GM21528 (cell line): ENCODE measurements around the gene SCARB1.

Source experiments
- ATAC-seq: cut with Tn5 transposase; IDR thresholded peaks from one replicate; pipeline ENCODE4 v1.9.1; 2021; ENCODE audit warnings: mild to moderate bottlenecking, moderate library complexity; ENCODE audit not compliant: unreplicated experiment, low FRiP score

The SCARB1 gene

DNA sequence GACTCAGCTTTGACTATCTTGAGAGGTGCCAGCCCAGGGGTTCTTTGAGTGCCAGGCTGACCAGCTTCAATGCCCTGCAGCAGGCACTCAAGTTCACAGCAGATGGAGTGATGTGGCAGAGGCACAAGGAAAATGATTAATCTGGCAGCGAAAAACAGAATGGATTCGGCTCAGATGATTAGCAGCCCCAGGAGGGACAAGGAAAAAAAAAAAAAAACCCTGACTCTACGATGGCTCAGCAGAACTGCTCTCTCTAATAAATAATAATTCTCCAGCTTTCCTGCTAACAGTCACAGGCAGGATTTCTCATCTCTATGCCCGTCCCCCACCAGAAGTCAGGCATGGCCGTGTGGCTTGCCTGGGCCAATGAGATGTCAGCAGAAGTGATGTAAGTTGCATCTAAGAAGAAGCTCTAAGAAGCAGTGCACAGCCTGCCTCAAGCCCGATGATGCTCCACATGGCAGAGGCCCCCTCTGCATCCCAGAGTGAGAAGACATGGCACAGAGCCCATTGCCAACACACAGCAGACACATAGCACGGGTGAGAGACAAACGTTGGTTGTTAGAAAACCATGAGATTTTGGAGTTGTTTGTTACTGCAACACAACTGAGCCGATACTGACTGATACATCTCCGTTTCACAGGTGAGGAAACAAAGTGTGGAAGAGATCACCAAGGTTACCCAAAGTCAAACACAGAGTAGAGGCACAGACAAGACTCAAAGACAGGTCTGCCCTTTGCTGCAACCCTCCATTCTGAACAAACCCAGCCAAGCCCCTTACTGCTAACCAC is 111.0 kb downstream of the SCARB1 start:
- no peak for ATAC-seq

DNA sequence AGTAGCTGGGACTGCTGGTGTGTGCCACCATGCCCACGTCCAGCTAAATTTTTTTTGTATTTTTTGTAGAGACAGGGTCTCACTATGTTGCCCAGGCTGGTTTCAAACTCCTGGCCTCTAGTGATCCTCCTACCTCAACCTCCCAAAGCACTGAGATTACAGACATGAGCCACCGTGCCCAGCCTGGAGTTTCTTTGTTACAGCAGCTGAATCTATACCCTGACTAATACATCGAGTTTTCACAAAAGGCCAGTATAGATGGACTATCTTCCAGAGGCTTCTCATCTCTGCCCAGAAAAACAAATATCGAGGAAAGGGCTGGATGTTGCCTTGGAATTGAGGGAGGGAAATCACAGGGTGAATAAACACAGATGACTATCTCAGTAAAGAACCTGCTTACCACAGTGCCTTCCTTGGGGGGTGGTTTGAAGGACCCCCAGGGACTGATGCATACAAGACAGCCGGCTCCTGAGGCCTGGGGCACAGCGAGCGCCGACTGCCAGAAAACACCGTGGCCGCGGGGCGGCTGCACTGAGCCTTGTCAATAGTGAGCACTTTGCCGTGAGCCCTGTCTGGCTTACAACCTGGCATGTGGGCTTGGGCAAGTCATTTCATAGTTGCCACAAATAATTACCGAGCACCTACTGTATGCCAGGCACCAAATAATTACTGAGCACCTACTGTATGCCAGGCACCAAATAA is 111.9 kb downstream of the SCARB1 start:
- ATAC-seq: no peak

DNA sequence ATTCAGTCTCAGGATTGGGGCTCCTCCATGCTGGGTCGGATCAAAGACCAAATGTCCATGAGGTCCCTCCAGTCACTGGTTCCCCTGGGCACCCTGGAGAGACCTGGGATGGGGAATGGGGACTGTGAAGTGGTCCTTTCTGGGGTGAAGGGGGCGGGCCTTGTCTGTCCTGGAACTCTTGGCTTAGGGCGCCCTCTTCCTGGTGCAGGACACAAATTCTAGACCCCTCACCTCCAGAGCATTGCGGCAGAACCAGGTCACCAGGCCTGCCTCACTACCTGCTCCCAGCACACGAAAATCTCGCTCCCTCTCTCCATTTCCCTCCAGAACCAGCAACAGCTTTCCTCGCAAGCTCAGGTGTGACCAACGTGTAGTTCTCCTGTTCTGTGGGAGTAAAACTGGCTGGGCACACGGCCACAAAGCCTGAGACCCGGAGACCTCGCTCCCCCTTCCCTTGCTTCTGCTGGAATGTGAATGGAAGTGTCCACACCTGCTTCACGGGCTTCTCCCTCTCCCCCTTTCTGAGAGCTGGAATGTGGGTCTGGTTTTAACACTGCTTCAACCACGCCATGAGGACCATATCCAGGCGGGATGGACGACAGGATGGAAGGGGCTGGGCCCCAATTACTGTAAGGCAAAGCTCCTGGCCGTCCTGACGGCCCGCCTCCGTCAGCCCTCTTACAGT is 112.7 kb downstream of the SCARB1 start:
- no peak for ATAC-seq

DNA sequence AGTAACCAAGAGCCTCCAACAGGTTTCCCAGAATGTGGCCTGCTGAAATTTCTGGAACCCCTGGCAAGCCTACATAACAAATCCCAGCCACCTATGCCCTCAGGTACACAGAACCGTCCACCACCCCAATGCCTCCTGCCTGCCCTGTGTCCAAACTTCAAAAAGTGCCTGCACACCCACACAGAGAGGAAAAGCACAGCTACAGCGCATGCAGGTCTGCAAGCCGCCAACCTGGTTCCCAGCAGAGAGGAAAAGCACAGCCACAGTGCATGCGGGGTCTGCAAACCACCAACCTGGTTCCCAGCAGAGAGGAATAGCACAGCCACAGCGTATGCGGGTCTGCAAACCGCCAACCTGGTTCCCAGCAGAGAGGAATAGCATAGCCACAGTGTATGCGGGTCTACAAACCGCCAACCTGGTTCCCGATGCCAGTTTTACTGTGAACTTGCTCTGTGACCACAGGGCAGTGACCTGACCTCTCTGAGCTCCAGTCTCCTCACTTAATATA is 113.5 kb downstream of the SCARB1 start:
- no peak for ATAC-seq

DNA sequence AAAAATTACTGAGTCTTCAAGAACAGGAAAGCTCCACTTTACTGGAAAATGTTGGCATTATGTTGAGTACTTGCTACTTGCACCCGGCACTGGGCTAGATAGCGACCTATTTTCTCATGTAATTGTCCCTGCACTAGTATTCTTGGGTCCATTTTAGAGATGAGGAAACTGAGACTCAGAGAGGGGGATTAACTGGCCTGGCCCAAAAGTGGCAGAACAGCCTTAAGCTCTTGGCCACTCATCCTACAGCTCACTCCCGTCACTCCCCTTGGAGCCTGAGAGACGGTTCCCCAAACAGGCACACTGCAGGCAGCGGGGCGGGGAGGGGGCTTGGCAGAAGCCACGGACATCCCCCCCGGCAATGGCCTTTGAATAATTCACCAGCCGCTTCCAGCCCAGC is 113.9 kb downstream of the SCARB1 start:
- ATAC-seq: no peak

DNA sequence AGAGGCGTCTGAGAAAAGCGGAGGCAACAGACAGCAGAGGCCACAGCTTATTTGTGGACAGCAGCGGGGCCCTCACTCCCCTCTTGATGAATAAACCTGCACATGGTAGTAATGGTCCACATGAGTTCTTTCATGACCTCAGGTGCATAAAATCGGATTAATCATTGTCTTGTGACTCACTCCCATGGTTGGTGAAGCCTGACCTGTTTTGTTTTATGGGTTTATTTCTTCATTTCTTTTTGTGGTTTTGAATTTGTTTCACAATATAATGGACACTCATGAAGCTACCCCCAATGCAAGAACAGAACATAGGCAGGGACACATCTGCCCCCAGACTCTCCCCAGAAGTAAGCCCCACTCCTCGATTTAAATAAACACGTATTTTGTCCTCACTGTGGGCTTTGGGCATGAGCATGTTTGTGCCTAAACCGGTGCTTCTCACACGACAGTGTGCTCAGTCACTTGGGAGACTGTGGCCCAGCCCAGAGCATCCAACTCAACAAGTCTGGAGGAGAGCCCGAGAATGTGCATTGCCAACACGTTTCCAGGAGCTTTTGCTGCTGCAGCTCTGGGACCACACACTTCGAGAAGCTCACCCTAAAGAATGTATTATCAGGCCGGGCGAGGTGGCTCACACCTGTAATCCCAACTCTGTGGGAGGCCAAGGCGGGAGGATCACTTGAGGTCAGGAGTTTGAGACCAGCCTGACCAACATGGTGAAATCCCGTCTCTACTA is 116.1 kb downstream of the SCARB1 start:
- no peak for ATAC-seq

DNA sequence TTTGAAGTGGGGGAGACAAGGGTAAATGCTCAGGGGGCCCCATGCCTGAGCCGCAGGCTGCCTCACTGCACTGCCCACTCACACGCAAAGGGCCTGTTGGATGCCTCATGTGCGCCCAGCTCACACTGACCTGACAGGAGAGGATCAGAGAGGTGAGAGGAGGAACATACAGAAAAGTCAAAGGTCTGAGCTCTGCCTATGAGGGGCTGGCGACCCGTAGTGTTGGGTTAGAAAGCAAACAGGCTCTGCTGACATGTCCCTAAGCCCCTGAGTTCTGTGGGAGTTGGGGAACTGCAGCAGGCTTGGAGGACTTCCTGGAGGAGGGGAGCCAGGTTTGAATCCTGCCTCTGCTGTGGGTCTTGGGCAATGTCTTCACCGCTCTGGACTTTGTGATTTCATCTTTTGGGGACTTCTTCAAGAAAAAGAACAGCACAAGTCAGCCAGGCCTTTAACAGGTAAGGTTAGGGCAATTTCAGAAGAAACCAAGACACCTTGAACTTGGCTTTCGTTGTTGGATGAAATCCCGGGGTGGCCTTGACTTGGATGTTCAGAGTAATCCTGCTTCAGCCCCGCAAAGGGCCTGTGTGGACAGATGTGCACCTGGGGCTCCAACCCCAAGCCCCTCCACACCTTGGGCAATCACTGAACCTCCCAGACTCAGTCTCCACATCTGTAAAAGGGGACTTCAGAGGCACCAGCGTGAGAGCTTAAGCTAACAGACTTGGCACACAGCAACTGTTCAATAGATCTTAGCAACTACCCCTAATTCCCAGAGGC is 116.8 kb downstream of the SCARB1 start:
- ATAC-seq: no peak

DNA sequence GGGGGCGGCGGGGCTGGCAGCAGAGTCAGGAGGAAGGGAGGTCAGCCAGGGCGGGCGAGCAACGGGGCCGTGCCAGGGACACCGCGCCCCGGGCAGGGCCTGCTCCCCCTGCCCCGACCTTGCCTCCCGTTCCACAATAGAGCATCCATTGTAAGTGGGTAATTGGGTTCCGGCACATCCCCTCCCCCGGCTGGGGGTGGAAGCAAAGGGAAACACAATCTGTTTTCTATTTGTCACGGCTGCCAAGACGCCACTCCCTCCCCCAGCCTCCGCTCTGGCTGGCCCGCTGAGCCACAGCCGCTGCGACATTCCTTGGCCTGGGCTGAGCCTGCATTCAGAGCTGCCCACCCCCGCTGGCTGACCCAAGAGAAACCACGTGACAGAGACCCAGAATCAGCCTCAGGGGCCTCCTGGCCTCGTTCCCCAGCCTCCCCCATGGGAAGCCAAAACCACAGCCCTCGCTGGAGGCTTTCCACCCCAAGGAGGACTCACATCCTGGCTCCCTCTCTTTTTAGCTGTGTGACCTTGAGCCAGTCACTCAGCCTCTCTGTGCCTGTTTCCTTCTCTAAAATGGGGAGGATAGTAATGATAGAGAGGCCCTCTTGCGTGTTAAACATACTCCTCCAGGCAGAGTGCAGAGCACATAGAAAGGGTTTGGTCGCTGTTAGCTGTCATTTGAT is 117.6 kb downstream of the SCARB1 start:
- no peak for ATAC-seq

DNA sequence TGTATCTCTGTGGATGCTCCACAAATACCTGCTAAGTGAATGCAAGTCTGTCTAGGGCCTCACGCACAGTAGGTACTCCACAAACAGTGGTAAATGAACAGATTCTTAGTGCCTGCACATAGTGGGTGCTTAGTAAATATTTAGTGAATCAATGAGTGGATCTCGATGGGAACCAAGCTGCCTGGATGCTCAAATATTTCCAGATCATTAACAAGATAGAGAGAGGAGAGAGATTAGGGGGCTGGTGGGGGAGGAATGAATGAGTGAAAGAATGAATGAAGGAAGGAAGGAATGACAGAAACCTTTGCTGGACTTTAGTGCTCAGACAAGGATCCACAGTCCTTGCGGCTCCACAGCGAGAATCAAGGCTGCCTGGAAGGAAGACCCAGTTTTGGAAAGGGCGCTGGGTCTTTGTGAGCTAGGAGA is 118.2 kb downstream of the SCARB1 start:
- no peak for ATAC-seq

DNA sequence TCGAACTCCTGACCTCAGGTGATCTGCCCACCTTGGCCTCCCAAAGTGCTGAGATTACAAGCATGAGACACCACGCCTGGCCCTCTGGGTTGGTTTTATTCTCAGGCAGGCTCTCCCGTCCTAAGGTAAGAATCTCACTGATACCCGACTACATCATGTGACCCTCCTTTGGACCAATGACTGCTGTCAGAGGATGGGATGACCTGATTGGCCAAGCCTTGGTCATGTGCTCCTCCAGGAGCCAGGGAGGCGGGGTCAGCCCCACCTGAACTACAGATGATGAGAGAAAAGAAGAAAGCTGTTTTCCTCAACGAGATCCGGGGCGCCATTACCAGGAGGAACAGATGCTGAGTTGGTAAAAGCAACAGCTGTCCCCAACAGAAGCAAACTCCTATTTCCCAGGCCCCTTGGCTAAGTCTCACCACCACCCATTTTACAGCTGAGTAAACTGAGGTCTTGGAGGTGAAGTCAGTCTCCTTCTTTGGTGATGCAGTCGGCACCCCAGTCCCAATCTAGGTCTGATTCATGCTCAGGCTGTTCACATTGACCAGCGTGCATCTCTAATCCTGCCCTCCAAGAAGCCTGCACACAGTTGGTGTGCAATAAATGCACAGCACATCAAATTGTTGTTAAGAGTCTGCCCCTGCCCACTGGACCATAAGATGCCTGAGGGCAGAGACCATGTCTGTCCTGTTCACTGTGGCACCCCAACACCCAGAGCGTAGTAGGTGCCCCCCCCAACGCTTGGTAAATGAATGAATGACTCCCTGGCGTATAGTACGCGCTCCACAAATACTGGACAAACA is 118.8 kb downstream of the SCARB1 start:
- no peak for ATAC-seq

DNA sequence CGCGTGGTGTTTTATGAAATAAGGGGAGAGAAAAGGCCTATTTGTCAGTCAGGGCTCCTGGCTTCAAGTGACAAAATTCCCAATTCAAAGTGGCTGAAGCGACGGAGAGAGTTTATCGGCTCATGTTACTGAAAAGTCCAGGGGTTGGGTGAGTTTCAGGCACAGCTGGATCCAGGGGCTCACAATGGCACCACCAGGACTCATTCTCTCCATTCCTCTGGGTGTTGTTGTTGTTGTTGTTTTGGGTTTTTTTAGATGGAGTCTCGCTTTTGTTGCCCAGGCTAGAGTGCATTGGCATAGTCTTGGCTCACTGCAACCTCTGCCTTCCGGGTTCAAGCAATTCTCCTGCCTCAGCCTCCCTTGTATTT is 119.4 kb downstream of the SCARB1 start:
- no peak for ATAC-seq

DNA sequence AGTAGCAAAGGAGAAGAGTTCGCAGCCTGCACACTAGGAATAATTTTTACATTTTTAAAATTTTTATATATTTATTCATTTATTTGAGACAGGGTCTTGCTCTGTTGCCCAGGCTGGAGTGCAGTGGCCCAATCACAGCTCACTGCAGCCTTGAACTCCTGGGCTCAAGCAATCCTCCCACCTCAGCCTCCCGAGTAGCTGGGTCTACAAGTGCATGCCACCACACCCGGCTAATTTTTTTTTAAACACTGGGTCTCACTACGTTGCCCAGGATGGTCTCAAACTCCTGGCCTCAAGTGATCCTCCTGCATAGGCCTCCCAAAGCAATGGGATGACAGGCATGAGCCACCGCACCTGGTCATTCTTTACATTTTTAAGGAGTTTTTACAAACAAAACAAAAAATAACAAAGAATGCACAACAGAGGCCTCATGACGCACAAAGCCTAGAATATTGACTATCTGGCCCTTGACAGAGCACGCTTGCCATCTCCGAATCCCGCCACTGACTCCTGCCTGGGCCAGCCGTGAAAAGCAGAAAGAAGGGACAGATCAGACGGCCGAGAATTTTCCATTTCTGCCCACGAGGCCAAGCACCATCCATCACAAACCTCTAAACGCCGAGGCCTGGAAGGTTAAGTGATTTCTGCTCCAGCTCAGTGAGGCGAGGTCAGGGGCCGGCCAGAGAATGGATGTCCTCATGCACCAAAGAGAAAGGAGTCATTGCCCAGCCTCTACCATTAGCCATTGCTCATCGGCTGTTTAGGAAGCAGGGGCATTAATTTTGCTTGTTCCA is 120.0 kb downstream of the SCARB1 start:
- ATAC-seq: no peak

DNA sequence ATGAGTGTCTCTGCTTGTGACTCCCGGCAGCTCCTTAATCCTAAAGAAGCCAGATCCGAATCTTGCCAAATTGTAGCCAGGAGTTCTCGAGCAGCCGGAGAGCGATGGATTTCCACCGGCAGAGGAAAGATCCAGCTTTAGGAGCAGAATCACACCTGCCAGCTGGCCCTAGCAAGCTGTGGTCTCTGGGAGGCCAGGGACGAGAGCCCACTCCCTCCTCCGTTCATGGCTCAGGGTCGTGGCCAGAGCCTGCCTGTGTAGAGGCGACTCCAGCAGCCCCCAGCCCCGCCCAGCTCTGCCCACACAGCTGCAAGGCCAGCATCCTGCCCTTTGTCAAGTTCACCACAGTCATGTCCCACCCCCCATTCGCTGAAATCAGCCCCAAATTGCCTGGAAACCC is 121.0 kb downstream of the SCARB1 start:
- no peak for ATAC-seq

DNA sequence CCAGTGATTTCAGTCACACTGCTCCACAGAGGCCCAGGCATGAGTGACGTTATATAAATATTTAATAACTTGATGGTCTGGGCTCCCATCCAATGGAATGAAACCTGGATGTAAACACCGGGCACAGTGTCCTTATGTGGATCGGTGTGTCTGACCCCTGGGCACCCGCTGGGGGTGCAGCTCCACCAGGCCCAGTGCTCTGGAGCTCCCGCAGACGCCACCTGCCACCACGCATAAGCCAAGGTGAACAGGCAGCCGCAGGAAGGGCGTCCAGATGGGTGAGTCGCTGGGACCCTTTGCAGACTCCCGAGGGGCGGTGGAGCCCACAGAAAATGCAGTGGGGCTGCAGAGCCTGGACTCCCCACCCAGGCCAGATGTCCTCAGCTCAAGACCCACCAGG is 121.6 kb downstream of the SCARB1 start:
- ATAC-seq: no peak

DNA sequence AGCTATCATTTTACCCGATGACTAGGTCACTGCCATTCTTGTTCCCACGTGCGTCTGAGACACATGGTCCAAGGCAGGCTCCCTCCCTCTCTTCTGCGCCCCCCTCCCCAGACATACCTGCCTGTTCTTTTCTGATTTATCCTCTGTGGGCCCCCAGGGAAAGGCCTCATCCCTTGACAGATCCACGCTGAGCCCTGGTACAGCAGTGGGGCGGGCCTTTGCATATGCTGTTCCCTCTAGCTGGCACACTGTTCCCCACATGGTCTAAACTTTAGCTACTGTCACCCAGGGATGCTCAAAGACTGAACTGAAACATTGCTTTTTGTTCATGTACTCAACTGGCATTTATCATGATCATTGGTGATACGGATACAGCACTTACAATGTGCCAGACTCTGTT is 122.5 kb downstream of the SCARB1 start:
- ATAC-seq: no peak

DNA sequence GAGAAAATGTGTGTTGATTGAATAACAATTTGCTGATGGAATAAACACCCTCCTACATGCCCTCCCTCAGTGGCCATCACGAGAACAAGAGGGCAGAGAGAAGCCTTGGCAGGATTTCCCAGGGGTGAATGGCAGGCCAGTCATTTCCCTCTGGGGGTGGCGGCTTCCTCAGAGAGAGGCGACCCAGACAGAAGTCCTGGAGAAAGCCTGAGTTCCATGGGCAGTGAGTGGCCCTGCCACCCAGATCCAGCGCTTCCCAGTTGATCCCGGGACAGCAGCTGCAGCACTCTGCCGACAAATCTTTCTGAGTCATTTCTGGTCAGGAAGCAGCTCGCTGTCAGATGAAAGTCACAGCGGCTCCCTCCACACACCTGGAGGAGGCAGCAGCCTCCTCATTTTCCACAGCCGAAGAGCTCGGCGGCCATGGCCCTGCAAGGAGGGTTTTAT is 123.0 kb downstream of the SCARB1 start:
- ATAC-seq: no peak

DNA sequence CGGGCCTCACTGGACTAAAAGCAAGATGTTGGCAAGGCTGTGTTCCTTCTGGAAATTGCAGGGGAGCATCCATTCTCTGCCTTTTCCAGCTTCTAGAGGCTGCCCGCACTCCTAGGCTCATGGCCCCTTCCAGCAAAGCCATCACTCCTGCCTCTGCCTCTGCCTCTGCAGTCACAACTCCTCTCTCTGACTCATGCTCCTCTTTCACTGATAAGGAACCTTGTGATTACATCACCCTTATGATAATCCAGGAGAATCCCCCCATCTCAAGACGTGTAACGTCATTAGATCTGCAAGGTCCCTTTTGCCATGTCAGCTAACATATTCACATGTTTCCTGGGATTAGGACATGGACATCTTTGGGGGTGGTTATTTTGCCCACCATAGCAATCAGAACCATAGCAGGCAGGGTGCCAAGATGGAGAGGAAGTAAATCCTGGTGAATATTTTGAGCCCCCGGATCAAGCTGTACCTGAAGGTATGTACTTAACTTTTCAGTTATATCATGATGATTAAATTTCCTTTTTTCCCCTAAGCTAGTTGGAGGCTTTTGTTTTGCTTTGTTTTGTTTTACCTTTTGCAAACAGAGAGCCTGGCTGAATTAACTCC is 123.6 kb downstream of the SCARB1 start:
- no peak for ATAC-seq
